HepG2 (cell line): ENCODE measurements around the gene CADM4. TPM values are rescaled to one million over a fixed set of nuclear protein-coding genes. Genes with fewer than 3 reads are reported as not detected.
A peak's percentile ranks its signal among the peaks of the same experiment; 100 is the strongest.

Experiments
- ASH2L ChIP-seq: fragments of 300-600, 200-600 bp; sonication (generic); IDR thresholded peaks from 2 replicates; pipeline ENCODE4 v1.7.0; 2017; ENCODE audit warnings: low read depth, mild to moderate bottlenecking, moderate library complexity, mixed read lengths, low read length; ENCODE audit not compliant: insufficient read length
- HNF1B ChIP-seq: sonication (generic); formaldehyde crosslinking; IDR thresholded peaks from 2 replicates; pipeline ENCODE4 v1.5.1; 2020; ENCODE audit warnings: mild to moderate bottlenecking, moderate library complexity, missing genetic modification reagents
- HNF4G ChIP-seq, 2 experiments: sonication (generic) in 1 of 2; formaldehyde crosslinking in 1 of 2; IDR thresholded peaks; 2 replicates each; pipeline versions ENCODE4 v1.4.0 to v1.6.1; 2011 to 2020; ENCODE audit warnings: borderline replicate concordance in 2 of 2, low read depth in 2 of 2, mild to moderate bottlenecking in 2 of 2, low read length in 1 of 2, missing genetic modification reagents in 1 of 2, moderate library complexity in 1 of 2
- RFXANK ChIP-seq: IDR thresholded peaks from 2 replicates; pipeline ENCODE4 v1.6.1; 2016
- ZFY ChIP-seq: sonication (generic); formaldehyde crosslinking; IDR thresholded peaks from 2 replicates; pipeline ENCODE4 v1.4.0; 2020; ENCODE audit warnings: missing genetic modification reagents
- ZNF234 ChIP-seq: sonication (generic); formaldehyde crosslinking; conservative IDR thresholded peaks from 2 replicates; pipeline ENCODE4 v1.5.1; 2020; ENCODE audit warnings: mild to moderate bottlenecking, missing genetic modification reagents
- ZNF251 ChIP-seq: sonication (generic); formaldehyde crosslinking; IDR thresholded peaks from 2 replicates; pipeline ENCODE4 v1.9.0; 2021; ENCODE audit warnings: mild to moderate bottlenecking, missing genetic modification reagents
- ZNF709 ChIP-seq: sonication (generic); formaldehyde crosslinking; IDR thresholded peaks from 2 replicates; pipeline ENCODE4 v1.5.0; 2020; ENCODE audit warnings: mild to moderate bottlenecking, missing genetic modification reagents
- ZNF747 ChIP-seq: sonication (generic); formaldehyde crosslinking; IDR thresholded peaks from 2 replicates; pipeline ENCODE4 v1.8.1; 2023; ENCODE audit warnings: missing genetic modification reagents, mild to moderate bottlenecking, borderline replicate concordance
- ZNF879 ChIP-seq: sonication (generic); formaldehyde crosslinking; IDR thresholded peaks from 2 replicates; pipeline ENCODE4 v1.8.1; 2023; ENCODE audit warnings: missing genetic modification reagents
- polyA plus RNA-seq, 8 experiments: library from polyadenylated mRNA; depleted of rRNA in 3 of 8; stranded (reverse) in 7 of 8; unstranded in 1 of 8; fragments of >200 nt; fragmentation: Illumina TruSeq in 4 of 8; extraction: Trizol in 4 of 8; gene quantifications; 2 replicates each; pipeline versions ENCODE4 v1.2.1 to v1.2.3, GENCODE V29; 2011 to 2016; ENCODE audit warnings: low read depth in 4 of 8, missing spikeins in 1 of 8, mixed read lengths in 1 of 8; ENCODE audit not compliant: insufficient read depth in 1 of 8
- total RNA-seq, 5 experiments: library from RNA; depleted of rRNA; stranded (reverse); fragments of >200 nt; fragmentation: Illumina TruSeq; extraction: Trizol; gene quantifications; 2 replicates each; pipeline ENCODE4 v1.2.3, GENCODE V29; 2016; ENCODE audit warnings: low read depth in 1 of 5
- TF ChIP-seq, protein P1 (sequence below): sonication (generic); formaldehyde crosslinking; IDR thresholded peaks from 2 replicates; pipeline ENCODE4 v1.4.0; 2020; ENCODE audit warnings: missing genetic modification reagents, borderline replicate concordance
- TF ChIP-seq, protein P2 (sequence below): sonication (generic); formaldehyde crosslinking; IDR thresholded peaks from 2 replicates; pipeline ENCODE4 v1.5.1; 2020; ENCODE audit warnings: missing genetic modification reagents, mild to moderate bottlenecking, borderline replicate concordance
- TF ChIP-seq, protein P3 (sequence below): sonication (generic); formaldehyde crosslinking; conservative IDR thresholded peaks from 2 replicates; pipeline ENCODE4 v1.8.0; 2022; ENCODE audit warnings: mild to moderate bottlenecking, moderate library complexity, missing genetic modification reagents
- TF ChIP-seq, protein P4 (sequence below): sonication (generic); formaldehyde crosslinking; IDR thresholded peaks from 2 replicates; pipeline ENCODE4 v1.5.0; 2020; ENCODE audit warnings: mild to moderate bottlenecking, missing genetic modification reagents

Gene CADM4
- total and polyA plus RNA-seq, 2 of the 13 experiments (the other 11 are each of a cell fraction or from before 2014, with no cell fraction given) = 8.5 to 16.0 TPM

DNA sequence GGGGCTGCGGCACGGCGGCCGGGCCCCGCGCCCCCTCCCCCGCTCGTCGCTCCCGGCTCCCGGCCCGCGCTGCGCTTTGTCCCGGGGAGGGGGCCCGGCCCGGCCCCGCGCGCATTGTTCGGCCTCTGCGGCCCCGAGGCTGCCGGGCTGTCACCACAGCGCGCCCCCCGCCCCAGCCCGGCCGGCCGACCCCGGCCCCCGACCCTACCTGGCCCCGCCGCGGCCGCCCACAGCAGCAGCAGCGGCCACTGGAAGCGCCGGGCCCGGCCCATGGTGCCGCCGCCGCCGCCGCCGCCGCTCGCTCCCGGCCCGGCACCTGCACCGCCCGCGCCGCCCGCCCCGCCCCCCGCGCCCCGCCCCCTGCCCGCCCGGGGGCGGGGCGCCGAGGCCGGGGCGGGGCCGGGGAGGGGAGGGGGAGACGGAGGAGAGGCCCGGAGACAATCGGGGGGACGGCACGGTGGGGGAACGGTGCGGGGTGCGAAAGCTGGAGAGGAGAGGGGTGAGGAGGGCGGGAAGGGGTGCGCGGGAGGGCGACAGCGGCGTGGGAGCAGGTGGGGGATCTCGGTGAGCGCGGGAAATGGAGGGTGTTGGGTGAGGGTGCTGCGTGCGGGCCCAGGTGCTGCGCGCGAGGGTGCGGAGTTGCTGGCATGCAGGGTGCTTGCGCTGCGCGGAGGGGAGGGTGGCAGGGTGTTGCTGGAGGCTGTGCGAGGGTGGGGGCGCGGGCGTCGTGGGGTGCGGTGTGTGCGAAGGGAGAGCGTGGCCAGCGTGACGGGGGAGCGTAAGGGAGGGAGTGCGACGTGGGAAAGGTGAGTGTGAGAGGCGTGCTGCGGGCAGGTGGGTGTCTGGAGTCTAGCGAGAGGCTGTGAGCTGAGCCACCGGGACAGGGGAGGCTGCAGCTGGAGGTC is at the start of gene CADM4 (continued):
- TF ChIP-seq, protein P1, sequence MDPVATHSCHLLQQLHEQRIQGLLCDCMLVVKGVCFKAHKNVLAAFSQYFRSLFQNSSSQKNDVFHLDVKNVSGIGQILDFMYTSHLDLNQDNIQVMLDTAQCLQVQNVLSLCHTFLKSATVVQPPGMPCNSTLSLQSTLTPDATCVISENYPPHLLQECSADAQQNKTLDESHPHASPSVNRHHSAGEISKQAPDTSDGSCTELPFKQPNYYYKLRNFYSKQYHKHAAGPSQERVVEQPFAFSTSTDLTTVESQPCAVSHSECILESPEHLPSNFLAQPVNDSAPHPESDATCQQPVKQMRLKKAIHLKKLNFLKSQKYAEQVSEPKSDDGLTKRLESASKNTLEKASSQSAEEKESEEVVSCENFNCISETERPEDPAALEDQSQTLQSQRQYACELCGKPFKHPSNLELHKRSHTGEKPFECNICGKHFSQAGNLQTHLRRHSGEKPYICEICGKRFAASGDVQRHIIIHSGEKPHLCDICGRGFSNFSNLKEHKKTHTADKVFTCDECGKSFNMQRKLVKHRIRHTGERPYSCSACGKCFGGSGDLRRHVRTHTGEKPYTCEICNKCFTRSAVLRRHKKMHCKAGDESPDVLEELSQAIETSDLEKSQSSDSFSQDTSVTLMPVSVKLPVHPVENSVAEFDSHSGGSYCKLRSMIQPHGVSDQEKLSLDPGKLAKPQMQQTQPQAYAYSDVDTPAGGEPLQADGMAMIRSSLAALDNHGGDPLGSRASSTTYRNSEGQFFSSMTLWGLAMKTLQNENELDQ = no peak
- TF ChIP-seq, protein P2, sequence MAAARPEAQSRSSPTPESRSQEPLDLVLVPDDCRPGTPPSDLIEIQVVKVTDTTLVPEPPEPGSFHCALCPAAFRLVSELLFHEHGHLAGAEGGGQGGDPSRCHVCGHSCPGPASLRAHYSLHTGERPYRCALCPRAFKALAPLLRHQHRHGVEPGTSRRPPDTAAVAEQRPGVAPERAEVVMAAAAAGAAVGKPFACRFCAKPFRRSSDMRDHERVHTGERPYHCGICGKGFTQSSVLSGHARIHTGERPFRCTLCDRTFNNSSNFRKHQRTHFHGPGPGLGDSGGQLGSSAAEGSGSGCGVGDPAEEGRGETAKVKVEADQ (CRISPR knock-in tag) = 0 out of 2 replicates have a peak, but pooled peaks have one; percentile 36
- TF ChIP-seq RFXANK (no peak), ASH2L (no peak), ZNF747 (CRISPR knock-in tag) (no peak), ZFY (CRISPR knock-in tag) (peak; percentile 37; the same call in 1 of the 2 replicates), ZNF234 (CRISPR knock-in tag) (0 out of 2 replicates have a peak, but pooled peaks have one; percentile 38), HNF1B (no peak), ZNF251 (no peak), ZNF879 (CRISPR knock-in tag) (no peak), ZNF709 (CRISPR knock-in tag) (no peak), HNF4G (IDR thresholded peaks at IDR 0.05; ENCODE audit: borderline replicate concordance, low read depth, low read length) (no peak), HNF4G (CRISPR knock-in tag; IDR thresholded peaks at IDR 0.05; ENCODE audit: borderline replicate concordance, low read depth) (no peak)
- TF ChIP-seq, protein P3, sequence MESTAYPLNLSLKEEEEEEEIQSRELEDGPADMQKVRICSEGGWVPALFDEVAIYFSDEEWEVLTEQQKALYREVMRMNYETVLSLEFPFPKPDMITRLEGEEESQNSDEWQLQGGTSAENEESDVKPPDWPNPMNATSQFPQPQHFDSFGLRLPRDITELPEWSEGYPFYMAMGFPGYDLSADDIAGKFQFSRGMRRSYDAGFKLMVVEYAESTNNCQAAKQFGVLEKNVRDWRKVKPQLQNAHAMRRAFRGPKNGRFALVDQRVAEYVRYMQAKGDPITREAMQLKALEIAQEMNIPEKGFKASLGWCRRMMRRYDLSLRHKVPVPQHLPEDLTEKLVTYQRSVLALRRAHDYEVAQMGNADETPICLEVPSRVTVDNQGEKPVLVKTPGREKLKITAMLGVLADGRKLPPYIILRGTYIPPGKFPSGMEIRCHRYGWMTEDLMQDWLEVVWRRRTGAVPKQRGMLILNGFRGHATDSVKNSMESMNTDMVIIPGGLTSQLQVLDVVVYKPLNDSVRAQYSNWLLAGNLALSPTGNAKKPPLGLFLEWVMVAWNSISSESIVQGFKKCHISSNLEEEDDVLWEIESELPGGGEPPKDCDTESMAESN (CRISPR knock-in tag) = peak; percentile 75; the same call in 1 of the 2 replicates
- TF ChIP-seq, protein P4, sequence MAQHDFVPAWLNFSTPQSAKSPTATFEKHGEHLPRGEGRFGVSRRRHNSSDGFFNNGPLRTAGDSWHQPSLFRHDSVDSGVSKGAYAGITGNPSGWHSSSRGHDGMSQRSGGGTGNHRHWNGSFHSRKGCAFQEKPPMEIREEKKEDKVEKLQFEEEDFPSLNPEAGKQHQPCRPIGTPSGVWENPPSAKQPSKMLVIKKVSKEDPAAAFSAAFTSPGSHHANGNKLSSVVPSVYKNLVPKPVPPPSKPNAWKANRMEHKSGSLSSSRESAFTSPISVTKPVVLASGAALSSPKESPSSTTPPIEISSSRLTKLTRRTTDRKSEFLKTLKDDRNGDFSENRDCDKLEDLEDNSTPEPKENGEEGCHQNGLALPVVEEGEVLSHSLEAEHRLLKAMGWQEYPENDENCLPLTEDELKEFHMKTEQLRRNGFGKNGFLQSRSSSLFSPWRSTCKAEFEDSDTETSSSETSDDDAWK (CRISPR knock-in tag) = no peak
